Neural progenitor cell (in vitro differentiated cells): ENCODE results near the gene NOTCH1.

Experiments used
- EZH2 ChIP-seq: fragments of 200-600 bp; sonication (generic); IDR thresholded peaks from 2 replicates; pipeline ENCODE4 v1.6.1; 2017; ENCODE audit warnings: antibody characterized with exemption, mild to moderate bottlenecking, moderate library complexity
- TF ChIP-seq, protein P1 (sequence below): fragments of 200-600 bp; sonication (generic); IDR thresholded peaks from 2 replicates; pipeline ENCODE4 v1.5.1; 2017; ENCODE audit warnings: antibody characterized with exemption, mild to moderate bottlenecking

DNA sequence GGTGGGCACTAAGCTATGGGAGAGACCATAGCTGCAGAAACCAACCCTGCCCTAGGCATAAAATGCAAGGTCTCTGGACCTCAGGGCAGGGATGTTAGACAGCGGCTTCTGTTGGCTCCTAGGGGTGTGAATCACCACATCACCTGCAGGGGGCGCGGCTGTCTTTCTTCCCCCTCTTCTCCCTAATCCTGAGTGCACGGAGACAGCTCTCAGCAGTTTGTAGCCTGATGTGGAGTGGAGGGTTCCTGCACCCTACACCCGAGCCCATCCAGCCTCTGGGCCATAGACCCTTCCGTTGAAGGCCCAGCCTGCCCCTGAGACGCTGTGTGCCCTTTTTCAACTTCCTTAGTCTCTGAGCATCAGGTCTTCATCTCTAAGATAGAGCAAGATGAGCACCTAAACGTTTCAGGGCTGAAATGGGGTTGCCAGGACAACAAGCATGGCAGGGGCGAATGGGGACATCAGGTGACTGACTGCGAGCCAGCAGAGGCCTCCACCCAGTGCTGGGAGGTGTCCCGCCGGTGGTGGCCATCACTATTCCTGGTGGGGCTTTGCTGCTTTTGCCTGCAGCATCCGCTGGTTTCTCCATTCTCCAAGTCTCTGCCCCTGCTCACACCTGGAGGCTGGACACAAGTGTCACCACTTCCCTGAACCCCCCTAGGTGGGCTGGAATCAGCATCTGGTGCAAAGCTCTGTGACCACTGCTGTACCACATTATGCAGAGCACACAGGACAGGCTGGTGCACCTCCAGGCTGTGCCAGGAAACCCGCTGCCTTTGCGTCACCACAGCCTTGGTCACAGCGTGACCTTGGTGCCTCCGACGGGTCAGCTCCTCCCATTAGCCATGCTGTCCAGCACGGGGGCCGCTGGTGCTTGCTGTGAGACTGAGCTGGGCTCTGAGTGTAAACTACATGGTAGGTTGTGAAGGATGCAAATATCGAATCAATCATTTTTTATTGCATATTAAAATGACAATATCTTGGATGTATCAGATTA, 60.5 kb downstream of the NOTCH1 start:
- TF ChIP-seq, protein P1, sequence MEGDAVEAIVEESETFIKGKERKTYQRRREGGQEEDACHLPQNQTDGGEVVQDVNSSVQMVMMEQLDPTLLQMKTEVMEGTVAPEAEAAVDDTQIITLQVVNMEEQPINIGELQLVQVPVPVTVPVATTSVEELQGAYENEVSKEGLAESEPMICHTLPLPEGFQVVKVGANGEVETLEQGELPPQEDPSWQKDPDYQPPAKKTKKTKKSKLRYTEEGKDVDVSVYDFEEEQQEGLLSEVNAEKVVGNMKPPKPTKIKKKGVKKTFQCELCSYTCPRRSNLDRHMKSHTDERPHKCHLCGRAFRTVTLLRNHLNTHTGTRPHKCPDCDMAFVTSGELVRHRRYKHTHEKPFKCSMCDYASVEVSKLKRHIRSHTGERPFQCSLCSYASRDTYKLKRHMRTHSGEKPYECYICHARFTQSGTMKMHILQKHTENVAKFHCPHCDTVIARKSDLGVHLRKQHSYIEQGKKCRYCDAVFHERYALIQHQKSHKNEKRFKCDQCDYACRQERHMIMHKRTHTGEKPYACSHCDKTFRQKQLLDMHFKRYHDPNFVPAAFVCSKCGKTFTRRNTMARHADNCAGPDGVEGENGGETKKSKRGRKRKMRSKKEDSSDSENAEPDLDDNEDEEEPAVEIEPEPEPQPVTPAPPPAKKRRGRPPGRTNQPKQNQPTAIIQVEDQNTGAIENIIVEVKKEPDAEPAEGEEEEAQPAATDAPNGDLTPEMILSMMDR = peak; percentile 81
- no peak for TF ChIP-seq EZH2
